HFFc6 (cell line): ENCODE data around the gene ATP9B. TPM values are rescaled to one million over a fixed set of nuclear protein-coding genes. Genes with fewer than 3 reads are reported as not detected.

Experiments used
- DNase-seq: peaks from one replicate; pipeline ENCODE4 v3.0.0-alpha.2; 2018
- H3K27ac Mint-ChIP-seq: 2 replicates; pipeline ENCODE4 v1.8.0; 2020; ENCODE audit warnings: mild to moderate bottlenecking, mixed read lengths
- H3K27me3 Mint-ChIP-seq: 2 replicates; pipeline ENCODE4 v1.8.0; 2021; ENCODE audit warnings: mild to moderate bottlenecking, moderate library complexity, mixed read lengths; ENCODE audit not compliant: insufficient read depth
- H3K36me3 Mint-ChIP-seq: 2 replicates; pipeline ENCODE4 v1.8.0; 2021; ENCODE audit warnings: low read depth, mixed read lengths
- H3K4me1 Mint-ChIP-seq: 2 replicates; pipeline ENCODE4 v1.8.0; 2020; ENCODE audit warnings: low read depth, mixed read lengths
- H3K4me3 Mint-ChIP-seq: 2 replicates; pipeline ENCODE4 v1.8.0; 2020; ENCODE audit warnings: mild to moderate bottlenecking, moderate library complexity, mixed read lengths
- H3K9me3 Mint-ChIP-seq: 2 replicates; pipeline ENCODE4 v1.8.0; 2020; ENCODE audit warnings: mild to moderate bottlenecking, mixed read lengths
- total RNA-seq, 6 experiments: library from RNA; stranded (reverse); fragmentation: NEBNext Ultra II Directional; extraction: Animal tissue kit (Norgen Biotek cat#: 25700); gene quantifications; 2 replicates in 1 of 6; 3 replicates in 5 of 6; pipeline ENCODE4 v1.2.3, GENCODE V29; 2021
- TF ChIP-seq, protein P1 (sequence below): fragments of 200-600 bp; sonication (generic); IDR thresholded peaks from 2 replicates; pipeline ENCODE4 v1.5.0; 2021; ENCODE audit warnings: antibody characterized with exemption, mild to moderate bottlenecking

ATP9B gene
- total RNA-seq, 6 experiments from 2014 or later = 9.0 to 11.2 (median 10.5) TPM

GRCh38 chr18:79193826-79194225, 124.6 kb downstream of the ATP9B start:
- Mint-ChIP-seq H3K36me3 (no peaks in the 10 kb centered on the region), H3K27ac (no peak overlapping the region), H3K9me3 (no peaks in the 10 kb centered on the region), H3K4me1 (no peaks in the 10 kb centered on the region), H3K27me3 (no peaks in the 10 kb centered on the region), H3K4me3 (no peak overlapping the region)
- DNase-seq = no peak
- TF ChIP-seq, protein P1, sequence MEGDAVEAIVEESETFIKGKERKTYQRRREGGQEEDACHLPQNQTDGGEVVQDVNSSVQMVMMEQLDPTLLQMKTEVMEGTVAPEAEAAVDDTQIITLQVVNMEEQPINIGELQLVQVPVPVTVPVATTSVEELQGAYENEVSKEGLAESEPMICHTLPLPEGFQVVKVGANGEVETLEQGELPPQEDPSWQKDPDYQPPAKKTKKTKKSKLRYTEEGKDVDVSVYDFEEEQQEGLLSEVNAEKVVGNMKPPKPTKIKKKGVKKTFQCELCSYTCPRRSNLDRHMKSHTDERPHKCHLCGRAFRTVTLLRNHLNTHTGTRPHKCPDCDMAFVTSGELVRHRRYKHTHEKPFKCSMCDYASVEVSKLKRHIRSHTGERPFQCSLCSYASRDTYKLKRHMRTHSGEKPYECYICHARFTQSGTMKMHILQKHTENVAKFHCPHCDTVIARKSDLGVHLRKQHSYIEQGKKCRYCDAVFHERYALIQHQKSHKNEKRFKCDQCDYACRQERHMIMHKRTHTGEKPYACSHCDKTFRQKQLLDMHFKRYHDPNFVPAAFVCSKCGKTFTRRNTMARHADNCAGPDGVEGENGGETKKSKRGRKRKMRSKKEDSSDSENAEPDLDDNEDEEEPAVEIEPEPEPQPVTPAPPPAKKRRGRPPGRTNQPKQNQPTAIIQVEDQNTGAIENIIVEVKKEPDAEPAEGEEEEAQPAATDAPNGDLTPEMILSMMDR = no peak

GRCh38 chr18:79195716-79196683, 126.8 kb downstream of the ATP9B start:
- Mint-ChIP-seq H3K4me1 (peaks cover 11% of the 10 kb centered on the region), H3K36me3 (no peaks in the 10 kb centered on the region; the same call in 1 of the 2 replicates), H3K9me3 (no peaks in the 10 kb centered on the region), H3K27ac (no peak overlapping the region), H3K4me3 (no peak overlapping the region), H3K27me3 (no peaks in the 10 kb centered on the region)
- no peak for DNase-seq
- TF ChIP-seq, protein P1 = no peak

- no peaks in the 10 kb centered on the region for H3K27me3 Mint-ChIP-seq
- peaks cover 11% of the 10 kb centered on the region for H3K4me1 Mint-ChIP-seq
- DNase-seq = no peak
- TF ChIP-seq, protein P1 = no peak
- no peaks in the 10 kb centered on the region for H3K9me3 Mint-ChIP-seq
- no peaks in the 10 kb centered on the region; the same call in 1 of the 2 replicates for H3K36me3 Mint-ChIP-seq
- no peak overlapping the region for H3K4me3 Mint-ChIP-seq
- no peak overlapping the region for H3K27ac Mint-ChIP-seq
Observed at GRCh38 chr18:79197531-79197930, 128.3 kb downstream of the ATP9B start.

DNA sequence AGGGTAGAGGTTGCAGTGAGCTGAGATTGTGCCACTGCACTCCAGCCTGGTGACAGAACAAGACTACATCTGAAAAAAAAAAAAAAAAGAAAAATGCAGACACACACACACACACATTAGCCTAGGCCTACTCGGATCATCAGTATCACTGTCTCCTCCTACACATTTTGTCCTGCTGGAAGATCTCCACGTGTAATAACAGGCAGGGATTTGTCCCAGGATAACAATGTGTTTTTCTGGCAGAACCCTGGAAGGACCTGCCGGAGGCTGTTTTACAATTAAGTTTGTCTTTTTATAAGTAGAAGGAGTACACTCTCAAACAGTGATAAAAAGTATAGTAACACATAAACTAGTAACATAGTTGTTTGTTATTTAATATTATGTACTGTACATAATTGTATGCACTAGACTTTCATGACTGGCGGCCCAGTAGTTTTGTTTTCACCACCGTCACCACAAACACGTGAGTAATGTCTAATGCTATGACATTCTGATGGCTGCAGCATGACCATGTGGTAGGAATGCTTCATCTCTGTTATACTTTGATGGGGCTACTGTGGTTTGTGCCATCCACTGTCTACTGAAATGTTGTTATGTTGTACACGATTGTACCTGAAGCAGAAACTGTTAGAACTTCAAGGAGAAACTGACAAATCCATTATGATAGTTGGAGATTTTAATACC, 130.6 kb downstream of the ATP9B start:
- TF ChIP-seq, protein P1 = peak; percentile 71
- Mint-ChIP-seq H3K27ac (peak overlapping the region; percentile 84), H3K4me1 (peaks cover 20% of the 10 kb centered on the region), H3K27me3 (no peaks in the 10 kb centered on the region; the same call in 1 of the 2 replicates), H3K36me3 (no peaks in the 10 kb centered on the region; the same call in 1 of the 2 replicates), H3K9me3 (no peaks in the 10 kb centered on the region), H3K4me3 (peak overlapping the region; percentile 53)
- DNase-seq = peak; percentile 88

DNA sequence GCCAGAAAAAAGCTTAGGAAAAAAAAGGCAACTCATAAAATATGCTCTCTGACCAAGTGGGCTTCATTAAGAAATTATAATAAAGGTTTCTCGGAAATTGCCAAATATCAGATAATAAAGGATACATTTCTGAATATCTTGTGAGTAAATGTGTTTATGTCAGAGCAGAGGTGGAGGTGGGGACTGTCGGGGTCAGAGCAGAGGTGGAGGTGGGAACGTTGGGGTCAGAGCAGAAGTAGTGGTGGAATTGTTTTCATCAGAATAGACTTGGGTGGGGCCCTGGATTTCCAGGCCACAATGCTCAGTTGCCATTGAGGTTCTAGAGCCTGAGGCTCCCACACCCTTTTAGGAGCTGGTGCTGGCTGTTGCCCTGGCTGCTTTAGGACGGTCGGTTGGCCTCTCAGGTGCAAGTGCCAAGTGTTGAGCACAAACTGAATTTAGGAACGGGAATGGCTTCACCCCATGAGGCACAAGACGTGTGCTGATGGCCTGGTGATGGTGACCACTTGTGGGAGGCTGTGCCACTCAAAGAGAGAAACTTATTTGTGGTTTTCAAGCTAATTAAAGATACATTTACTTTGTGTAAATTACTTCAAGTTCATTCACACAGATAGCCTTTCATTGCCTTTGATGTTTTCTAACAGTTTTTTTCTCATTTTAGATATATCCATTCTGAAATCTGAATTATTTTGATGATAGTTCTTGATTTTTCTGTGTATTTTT, 131.5 kb downstream of the ATP9B start:
- no peak for DNase-seq
- H3K9me3 Mint-ChIP-seq = no peaks in the 10 kb centered on the region
- no peak overlapping the region for H3K27ac Mint-ChIP-seq
- H3K27me3 Mint-ChIP-seq = no peaks in the 10 kb centered on the region; the same call in 1 of the 2 replicates
- TF ChIP-seq, protein P1 = no peak
- H3K4me3 Mint-ChIP-seq = no peak overlapping the region
- H3K36me3 Mint-ChIP-seq = no peaks in the 10 kb centered on the region; the same call in 1 of the 2 replicates
- H3K4me1 Mint-ChIP-seq = peaks cover 20% of the 10 kb centered on the region
